Jurkat, Clone E6-1 (cell line): ENCODE data around the gene MGAT4D. TPM values are rescaled to one million over a fixed set of nuclear protein-coding genes. Genes with fewer than 3 reads are reported as not detected.
"Not testable (repeated sequence)": the region's sequence is repeated elsewhere in the genome, so short reads cannot be mapped to it uniquely, and the experiment has no call there.

ENCODE experiments used
- DNase-seq: peaks from one replicate; pipeline ENCODE4 v3.0.0-alpha.2; 2011; ENCODE audit warnings: low read depth, low spot score
- H3K4me3 ChIP-seq: 2 replicates; pipeline ENCODE4 v1.5.1; 2011; ENCODE audit warnings: mild to moderate bottlenecking, low read length, control low read depth, moderate library complexity
- polyA plus RNA-seq: library from polyadenylated mRNA; unstranded; fragments of >200 nt; gene quantifications from one replicate; pipeline ENCODE4 v1.2.1, GENCODE V29; 2012; ENCODE audit warnings: missing spikeins; ENCODE audit not compliant: insufficient read length, insufficient read depth

The MGAT4D gene
- polyA plus RNA-seq: not detected

- no peak within 1 kb of the TSS for H3K4me3 ChIP-seq
- no peak for DNase-seq
Measured at GRCh38 chr4:140497747-140498636, at the start of gene MGAT4D. TSS of gene MGAT4D (minus strand) at chr4:140498293. CDS start at chr4:140498222, 71 bp downstream.

DNA sequence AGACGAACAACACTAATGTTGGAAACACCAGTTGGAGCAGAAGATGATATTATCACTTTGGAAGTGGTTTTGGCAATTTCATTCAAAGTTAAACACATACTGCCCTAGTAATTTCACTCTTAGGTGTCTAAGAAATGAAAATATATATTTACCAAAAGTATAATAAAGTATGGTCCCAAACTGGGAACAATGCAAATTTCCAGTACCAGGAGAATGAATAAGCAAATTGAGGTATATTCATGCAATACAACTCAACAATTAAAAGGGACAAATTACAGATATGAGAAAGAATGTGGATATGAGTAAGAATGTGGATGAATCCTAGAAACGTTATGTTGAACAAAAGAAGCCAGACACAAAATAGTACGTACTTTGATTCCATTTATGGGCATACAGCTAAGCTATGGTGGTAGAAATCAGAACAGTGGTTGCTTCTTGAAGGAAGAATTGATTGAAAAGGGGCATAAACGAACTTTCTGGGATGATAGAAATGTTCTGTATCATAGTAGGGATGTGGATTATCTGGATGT, 35.9 kb upstream of the MGAT4D start:
- H3K4me3 ChIP-seq: no peak overlapping the region
- no peak for DNase-seq

DNA sequence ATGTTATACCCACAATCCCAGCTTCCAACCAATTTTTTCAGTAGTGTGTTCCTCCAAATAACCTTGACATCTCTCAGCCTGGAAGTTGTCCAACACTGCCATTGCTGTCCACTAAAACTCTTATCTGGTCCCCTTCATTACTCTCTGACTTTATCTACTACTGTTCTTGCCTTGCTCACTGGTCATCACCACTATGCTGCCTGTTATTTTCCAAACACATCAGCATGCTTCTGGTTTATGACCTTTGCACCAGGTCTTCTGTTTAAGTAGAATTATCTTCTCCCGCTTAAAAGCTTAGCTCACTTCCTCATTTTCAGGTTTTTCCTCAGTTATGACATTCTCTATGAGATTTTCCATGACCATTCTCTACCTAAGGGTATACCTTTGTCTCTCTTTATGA, 31.3 kb upstream of the MGAT4D start:
- no peak for DNase-seq
- no peak overlapping the region for H3K4me3 ChIP-seq

- peak; percentile 94 for DNase-seq
- peak within 1 kb of the TSS; percentile 93 for H3K4me3 ChIP-seq
Measured at GRCh38 chr4:140523857-140524742, 26.0 kb upstream of the MGAT4D start, which contains the start of gene ELMOD2. TSS of gene ELMOD2 (plus strand) at chr4:140524168. CDS start at chr4:140525429, 1,261 bp downstream.

DNA sequence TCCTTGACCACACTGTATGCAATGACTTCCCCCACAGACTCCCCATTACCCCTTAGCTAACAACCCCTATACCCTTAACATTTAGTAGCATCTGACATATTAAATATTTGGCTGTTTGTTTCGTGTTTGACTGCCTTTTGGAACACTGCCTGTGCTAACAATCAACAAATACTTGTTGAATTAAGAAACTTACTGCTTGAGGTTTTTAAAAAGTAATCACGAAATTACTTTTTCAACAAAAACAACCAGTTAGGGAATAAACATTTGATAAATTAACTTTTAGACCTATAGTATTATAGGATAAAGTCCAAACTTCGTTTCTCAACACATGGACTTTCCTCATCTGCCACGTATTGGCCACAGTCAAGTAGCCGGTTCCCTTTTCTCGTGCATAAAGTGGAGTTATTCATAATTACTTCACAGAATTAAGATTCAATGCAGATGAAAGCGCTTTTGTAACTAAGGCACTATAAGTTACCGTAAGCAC, 25.3 kb upstream of the MGAT4D start:
- no peak for DNase-seq
- H3K4me3 ChIP-seq: peak overlapping the region; percentile 93

- no peak overlapping the region for H3K4me3 ChIP-seq
- no peak for DNase-seq
Measured at GRCh38 chr4:140515423-140515822, 17.3 kb upstream of the MGAT4D start.

DNA sequence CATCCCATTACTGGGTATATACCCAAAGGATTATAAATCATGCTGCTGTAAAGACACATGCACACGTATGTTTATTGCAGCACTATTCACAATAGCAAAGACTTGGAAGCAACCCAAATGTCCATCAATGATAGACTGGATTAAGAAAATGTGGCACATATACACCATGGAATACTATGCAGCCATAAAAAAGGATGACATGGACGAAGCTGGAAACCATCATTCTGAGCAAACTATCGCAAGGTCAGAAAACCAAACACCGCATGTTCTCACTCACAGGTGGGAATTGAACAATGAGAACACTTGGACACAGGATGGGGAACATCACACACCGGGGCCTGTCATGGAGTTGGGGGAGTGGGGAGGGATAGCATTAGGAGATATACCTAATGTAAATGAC, 15.7 kb upstream of the MGAT4D start:
- DNase-seq, H3K4me3 ChIP-seq: not testable (repeated sequence)

- no peak overlapping the region for H3K4me3 ChIP-seq
- no peak for DNase-seq
Measured at GRCh38 chr4:140504261-140504660, 6.2 kb upstream of the MGAT4D start.

GRCh38 chr4:140499391-140499790, 1.3 kb upstream of the MGAT4D start:
- H3K4me3 ChIP-seq: no peak overlapping the region
- no peak for DNase-seq

GRCh38 chr4:140497405-140497746, 717 bp downstream of the MGAT4D start:
- H3K4me3 ChIP-seq: no peak overlapping the region
- DNase-seq: no peak

- no peak overlapping the region for H3K4me3 ChIP-seq
- no peak for DNase-seq
Measured at GRCh38 chr4:140485939-140486338, 12.2 kb downstream of the MGAT4D start.

GRCh38 chr4:140483445-140483844, 14.6 kb downstream of the MGAT4D start:
- no peak overlapping the region for H3K4me3 ChIP-seq
- DNase-seq: no peak

DNA sequence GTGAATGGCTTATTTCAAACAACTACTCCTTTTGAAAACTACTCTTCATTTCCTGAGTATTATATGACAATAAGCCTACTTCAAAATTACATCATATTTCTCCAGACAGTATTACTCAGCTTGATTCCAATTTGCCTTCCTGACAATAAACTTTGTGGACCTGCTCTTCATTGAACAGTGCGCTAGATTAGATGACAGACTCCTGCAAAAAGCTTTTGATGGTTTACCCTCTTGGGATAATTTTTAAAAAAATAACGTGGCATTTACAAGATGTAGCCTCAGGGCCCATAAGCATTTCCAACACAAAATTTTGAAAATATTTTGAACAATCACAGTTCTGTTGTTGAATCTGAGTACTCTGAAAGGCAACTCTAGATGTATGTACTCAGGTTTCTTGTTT, 25.9 kb downstream of the MGAT4D start:
- H3K4me3 ChIP-seq: no peak overlapping the region
- no peak for DNase-seq

- DNase-seq: no peak
- H3K4me3 ChIP-seq: no peak overlapping the region
Measured at GRCh38 chr4:140469791-140470733, 28.0 kb downstream of the MGAT4D start.

GRCh38 chr4:140466146-140466545, 31.9 kb downstream of the MGAT4D start:
- H3K4me3 ChIP-seq: no peak overlapping the region
- DNase-seq: no peak

DNA sequence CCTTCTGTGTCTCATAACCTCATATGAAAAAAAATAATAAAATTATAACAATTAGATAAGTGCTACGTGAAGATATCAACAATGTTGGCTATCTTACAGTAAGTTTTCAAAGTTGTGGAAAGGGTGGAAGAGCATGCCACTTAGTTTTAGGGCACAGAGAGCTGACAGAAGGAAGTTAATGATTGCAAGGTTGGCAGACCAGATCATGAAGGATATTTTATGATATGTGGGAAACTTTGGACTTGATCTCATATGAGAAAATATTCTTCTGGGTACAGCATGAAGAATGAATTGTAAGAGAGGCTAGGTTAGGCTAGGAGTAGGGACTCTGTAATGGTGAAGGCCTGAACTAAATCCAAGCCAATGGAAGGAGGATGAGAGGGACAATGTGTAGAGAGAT, 34.5 kb downstream of the MGAT4D start:
- DNase-seq: no peak
- H3K4me3 ChIP-seq: no peak overlapping the region

DNA sequence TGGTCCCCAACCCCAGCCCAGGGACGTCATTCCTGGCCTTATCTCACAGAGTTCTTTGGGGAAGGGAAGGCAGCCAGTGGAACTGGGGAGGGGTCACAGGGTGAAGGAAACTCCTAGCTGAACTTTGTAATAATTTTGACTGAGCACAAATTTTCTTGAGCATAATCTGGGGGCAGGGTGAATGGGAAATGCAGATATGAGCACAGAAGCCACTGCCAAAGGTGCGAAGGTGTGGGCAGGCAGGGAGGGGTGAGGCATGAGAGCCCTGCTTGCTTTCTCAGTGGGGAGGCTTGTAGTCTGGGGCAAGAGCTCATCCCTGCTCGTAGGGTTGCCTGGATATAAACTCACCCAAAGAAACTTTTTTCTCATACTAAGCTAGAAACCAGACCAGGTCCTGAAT, 34.9 kb downstream of the MGAT4D start:
- H3K4me3 ChIP-seq: no peak overlapping the region
- no peak for DNase-seq

GRCh38 chr4:140450352-140450751, 47.7 kb downstream of the MGAT4D start:
- H3K4me3 ChIP-seq: no peak overlapping the region
- no peak for DNase-seq

DNA sequence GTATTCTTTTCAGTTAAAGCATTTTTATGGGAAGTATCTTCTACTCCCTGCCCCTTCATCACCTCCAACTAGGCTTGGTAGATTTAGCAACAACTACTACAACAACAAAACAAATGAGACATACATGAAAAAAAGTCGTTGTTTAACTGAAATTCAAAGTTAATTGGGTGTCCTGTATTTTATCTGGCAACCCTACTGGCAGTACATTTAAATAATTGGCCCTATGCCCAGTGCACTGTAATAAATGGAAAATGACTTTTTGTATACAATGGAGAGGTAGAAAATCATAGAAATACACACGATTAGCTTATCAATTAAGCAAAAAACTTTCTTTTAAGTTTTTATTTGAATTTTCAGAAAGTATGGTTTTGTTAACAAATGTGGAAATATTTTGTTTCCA, 49.3 kb downstream of the MGAT4D start:
- no peak overlapping the region for H3K4me3 ChIP-seq
- DNase-seq: no peak
